Upper lobe of right lung (tissue), 1 donor: ENCODE measurements around the gene PIP5K1A. TPM values are rescaled to one million over a fixed set of nuclear protein-coding genes. Genes with fewer than 3 reads are reported as not detected.

Experiments used
- ATAC-seq: fragments of 200-7000 bp; cut with Tn5 transposase; one replicate; pipeline ENCODE4 v1.9.1; 2020; ENCODE audit warnings: mild to moderate bottlenecking, moderate library complexity
- DNase-seq: peaks from one replicate; pipeline ENCODE4 v3.0.0-alpha.2; 2020
- H3K27ac ChIP-seq: fragments of 200-600 bp; one replicate; pipeline ENCODE4 v1.8.0; 2022
- H3K27me3 ChIP-seq: fragments of 200-600 bp; one replicate; pipeline ENCODE4 v1.8.0; 2022; ENCODE audit warnings: mild to moderate bottlenecking
- H3K36me3 ChIP-seq: fragments of 200-600 bp; one replicate; pipeline ENCODE4 v1.8.0; 2022
- H3K4me1 ChIP-seq: fragments of 200-600 bp; one replicate; pipeline ENCODE4 v1.8.0; 2022
- H3K4me3 ChIP-seq: fragments of 200-600 bp; one replicate; pipeline ENCODE4 v1.8.0; 2022; ENCODE audit warnings: mild to moderate bottlenecking
- H3K9me3 ChIP-seq: fragments of 200-600 bp; one replicate; pipeline ENCODE4 v1.8.0; 2022
- intact Hi-C: fragments of 100-400 bp; cut with DNase I; formaldehyde crosslinking; loops from one replicate; pipeline ENCODE4 v1.11.0; 2022
- total RNA-seq: library from RNA; stranded (reverse); fragmentation: NEBNext Ultra II Directional; extraction: Animal tissue kit (Norgen Biotek cat#: 25700); gene quantifications from one replicate; pipeline ENCODE4 v1.2.1, GENCODE V29; 2021
- TF ChIP-seq, protein P1 (sequence below): fragments of 200-600 bp; IDR thresholded peaks from one replicate; pipeline ENCODE4 v1.8.0; 2022; ENCODE audit warnings: antibody characterized with exemption
- donor health status: DM: no; HTN: yes; CAD: no; lungs with severe emphysema.

Gene PIP5K1A
- total RNA-seq, 1 donor from 2014 or later, result 54.0 TPM

DNA sequence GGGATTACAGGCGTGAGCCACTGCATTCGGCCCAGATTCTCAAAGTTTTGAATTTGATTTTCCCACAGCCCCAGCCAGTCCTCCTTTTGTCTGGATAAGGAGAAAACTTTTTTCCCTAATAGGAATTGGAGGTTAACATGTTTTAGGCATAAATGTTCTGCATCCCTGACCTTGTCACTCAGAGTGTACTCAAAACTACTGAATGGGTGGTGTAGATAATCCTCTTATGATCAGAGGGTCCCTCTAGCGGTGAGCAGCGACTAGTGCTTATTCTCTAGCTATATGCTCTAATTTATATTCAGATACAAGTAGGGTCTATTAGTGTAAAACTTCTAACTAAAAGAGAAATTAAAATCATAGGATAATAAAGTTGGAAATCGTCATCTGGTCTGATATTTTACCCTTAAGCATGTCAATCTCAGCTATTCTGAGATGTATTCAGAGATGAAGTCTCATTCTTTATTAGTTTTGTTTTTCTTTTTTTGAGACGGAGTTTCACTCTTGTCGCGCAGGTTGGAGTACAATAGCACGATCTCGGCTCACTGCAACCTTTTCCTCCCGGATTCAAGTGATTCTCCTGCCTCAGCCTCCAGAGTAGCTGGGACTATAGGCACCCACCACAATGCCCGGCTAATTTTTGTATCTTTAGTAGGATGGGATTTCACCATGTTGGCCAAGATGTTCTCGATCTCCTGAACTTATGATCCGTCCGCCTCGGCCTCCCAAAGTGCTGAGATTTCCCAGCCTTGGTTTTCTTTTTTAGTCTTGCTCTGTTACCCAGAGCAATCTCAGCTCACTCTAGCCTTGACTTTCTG, 53.5 kb downstream of the PIP5K1A start:
- H3K27me3 ChIP-seq, result no peaks in the 10 kb centered on the region
- no peak overlapping the region for H3K4me3 ChIP-seq
- ATAC-seq (peak; percentile 68), DNase-seq (no peak)
- no peak overlapping the region for H3K27ac ChIP-seq
- peaks cover 31% of the 10 kb centered on the region for H3K36me3 ChIP-seq
- intact Hi-C loops, result no loop called here
- H3K9me3 ChIP-seq, result no peaks in the 10 kb centered on the region
- peaks cover 9% of the 10 kb centered on the region for H3K4me1 ChIP-seq
- TF ChIP-seq, protein P1, sequence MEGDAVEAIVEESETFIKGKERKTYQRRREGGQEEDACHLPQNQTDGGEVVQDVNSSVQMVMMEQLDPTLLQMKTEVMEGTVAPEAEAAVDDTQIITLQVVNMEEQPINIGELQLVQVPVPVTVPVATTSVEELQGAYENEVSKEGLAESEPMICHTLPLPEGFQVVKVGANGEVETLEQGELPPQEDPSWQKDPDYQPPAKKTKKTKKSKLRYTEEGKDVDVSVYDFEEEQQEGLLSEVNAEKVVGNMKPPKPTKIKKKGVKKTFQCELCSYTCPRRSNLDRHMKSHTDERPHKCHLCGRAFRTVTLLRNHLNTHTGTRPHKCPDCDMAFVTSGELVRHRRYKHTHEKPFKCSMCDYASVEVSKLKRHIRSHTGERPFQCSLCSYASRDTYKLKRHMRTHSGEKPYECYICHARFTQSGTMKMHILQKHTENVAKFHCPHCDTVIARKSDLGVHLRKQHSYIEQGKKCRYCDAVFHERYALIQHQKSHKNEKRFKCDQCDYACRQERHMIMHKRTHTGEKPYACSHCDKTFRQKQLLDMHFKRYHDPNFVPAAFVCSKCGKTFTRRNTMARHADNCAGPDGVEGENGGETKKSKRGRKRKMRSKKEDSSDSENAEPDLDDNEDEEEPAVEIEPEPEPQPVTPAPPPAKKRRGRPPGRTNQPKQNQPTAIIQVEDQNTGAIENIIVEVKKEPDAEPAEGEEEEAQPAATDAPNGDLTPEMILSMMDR, result peak; percentile 88

DNA sequence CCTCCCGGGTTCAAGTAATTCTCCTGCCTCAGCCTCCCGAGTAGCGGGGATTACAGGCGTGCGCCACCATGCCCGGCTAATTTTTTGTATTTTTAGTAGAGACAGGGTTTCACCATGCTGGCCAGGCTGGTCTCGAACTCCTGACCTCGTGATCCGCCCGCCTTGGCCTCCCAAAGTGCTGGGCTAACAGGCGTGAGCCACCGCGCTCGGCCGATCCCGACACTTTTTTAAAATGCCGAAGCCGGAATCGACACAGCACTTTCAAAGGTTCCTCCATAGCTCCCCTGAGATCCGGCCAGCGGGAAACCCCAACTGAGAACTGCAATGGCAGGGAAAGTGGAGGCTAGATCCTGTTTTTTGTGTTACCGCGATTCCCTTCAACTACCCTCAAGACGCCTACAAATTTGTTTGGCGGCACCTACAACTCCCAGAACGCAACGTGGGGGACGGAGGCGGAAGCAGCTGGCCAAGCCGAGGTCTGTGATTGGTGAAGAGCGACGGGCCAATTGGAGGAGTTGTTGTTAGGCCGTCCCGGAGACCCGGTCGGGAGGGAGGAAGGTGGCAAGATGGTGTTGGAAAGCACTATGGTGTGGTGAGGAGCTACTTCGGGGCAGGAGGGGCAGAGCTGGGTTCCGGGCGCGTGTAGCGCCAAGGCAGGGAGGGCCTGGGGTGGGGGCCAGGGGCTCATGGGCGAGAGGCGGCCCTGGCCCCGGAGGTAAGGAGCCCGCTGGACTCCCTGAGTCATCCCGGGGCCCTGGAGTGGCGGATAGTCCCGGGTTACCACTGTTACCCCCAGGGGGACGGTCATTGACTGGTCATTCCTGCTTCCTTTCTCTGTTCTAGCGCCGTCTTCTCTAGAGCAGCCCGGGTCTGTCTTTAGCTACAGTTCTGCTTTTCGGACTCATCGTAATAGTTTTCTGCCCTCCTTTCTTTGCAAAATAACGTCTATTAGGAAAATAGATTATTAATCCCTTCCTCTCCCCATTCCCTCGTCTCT, 56.2 kb downstream of the PIP5K1A start, which contains the start of gene PSMD4:
Gene PSMD4 (plus strand): TSS at position 518 of the 997 bp plus-strand sequence. CDS start 49 bp downstream, at position 567.
- TF ChIP-seq, protein P1, result no peak
- Histone ChIP-seq H3K27ac (peak within 1 kb of the TSS; percentile 88), H3K4me1 (peaks cover 14% of the 10 kb centered on the region), H3K9me3 (no peaks in the 10 kb centered on the region), H3K36me3 (peaks cover 5% of the 10 kb centered on the region), H3K4me3 (peak within 1 kb of the TSS; percentile 95), H3K27me3 (no peaks in the 10 kb centered on the region)
- intact Hi-C loops, result no loop called here
- DNase-seq (peak; percentile 96), ATAC-seq (peak; percentile 100)

DNA sequence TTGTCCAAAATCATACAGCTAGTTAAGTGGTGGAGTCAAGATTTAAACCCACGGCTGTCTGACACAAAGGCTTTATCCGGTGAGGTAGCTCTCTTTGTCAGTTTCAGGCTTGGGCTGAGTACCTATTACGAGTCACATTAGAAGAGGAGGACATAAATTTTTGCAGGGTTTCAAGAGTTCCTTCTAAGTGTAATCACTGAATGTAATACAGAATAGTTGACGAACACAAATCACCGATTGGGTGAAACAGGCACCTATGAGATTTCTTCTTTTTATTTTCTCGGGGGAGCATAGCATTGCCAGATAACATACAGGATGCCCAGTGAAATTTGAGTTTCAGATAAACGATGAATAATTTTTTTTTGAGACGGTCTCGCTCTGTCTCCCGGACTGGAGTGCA, 57.0 kb downstream of the PIP5K1A start:
- H3K27me3 ChIP-seq, result no peaks in the 10 kb centered on the region
- H3K36me3 ChIP-seq, result no peaks in the 10 kb centered on the region
- intact Hi-C loops, result no loop called here
- TF ChIP-seq, protein P1, result no peak
- peak overlapping the region; percentile 88 for H3K27ac ChIP-seq
- no peak for ATAC-seq
- H3K4me3 ChIP-seq, result peak overlapping the region; percentile 95
- no peak for DNase-seq
- peaks cover 14% of the 10 kb centered on the region for H3K4me1 ChIP-seq
- no peaks in the 10 kb centered on the region for H3K9me3 ChIP-seq

DNA sequence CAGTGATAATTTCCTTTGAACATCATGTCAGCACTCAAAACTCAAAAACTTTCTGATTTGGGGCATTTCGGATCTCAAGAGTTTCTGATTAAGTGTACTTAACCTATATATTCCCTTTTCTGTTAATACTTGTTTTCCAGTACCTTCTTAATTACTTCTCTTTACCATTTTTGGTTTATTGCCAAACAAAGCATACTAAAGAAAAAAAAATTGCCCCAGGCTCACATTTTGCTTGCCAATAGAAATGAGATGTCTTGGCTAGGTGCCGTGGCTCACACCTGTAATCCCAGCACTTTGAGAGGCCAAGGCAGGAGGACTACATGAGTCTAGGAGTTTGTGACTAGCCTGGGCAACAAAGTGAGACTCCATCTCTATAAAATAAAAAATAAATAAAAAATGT, 61.0 kb downstream of the PIP5K1A start:
- TF ChIP-seq, protein P1, result no peak
- H3K27ac ChIP-seq, result no peak overlapping the region
- ATAC-seq (no peak), DNase-seq (no peak)
- no peaks in the 10 kb centered on the region for H3K27me3 ChIP-seq
- H3K4me3 ChIP-seq, result no peak overlapping the region
- H3K9me3 ChIP-seq, result no peaks in the 10 kb centered on the region
- intact Hi-C loops, result no loop called here
- H3K4me1 ChIP-seq, result peaks cover 14% of the 10 kb centered on the region
- H3K36me3 ChIP-seq, result peaks cover 25% of the 10 kb centered on the region

DNA sequence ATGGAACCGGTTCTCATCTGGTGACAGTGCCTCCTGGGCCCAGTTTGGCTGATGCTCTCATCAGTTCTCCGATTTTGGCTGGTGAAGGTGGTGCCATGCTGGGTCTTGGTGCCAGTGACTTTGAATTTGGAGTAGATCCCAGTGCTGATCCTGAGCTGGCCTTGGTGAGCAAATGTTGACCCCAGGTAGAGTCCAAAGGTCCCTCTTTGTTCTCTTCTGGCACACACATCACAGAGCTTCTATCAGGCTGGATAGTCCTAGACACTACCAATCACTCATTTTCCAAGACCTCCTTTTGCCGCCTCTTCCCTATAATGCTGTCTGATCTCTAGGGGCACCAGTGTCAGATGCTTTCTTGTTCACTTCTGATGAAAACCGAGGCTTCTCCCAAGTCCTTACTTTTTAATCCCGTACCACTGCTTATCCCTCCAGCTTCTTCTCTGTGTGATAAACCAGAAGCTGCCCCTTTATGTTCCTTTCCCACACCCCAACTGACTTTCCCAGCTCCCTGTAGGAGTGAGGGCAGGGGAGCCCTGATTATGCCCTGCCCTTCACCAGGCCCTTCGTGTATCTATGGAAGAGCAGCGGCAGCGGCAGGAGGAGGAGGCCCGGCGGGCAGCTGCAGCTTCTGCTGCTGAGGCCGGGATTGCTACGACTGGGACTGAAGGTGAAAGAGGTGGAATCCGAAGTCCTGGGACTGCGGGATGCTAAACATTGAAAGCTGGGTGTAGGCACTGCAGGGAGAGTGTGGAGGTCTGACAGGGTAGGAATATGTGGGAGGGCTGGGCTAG, 67.3 kb downstream of the PIP5K1A start:
- no peak for ATAC-seq
- TF ChIP-seq, protein P1, result no peak

More for the DNA sequence above, 67.3 kb downstream of the PIP5K1A start:
- no peak overlapping the region for H3K27ac ChIP-seq
- no peaks in the 10 kb centered on the region for H3K4me1 ChIP-seq
- intact Hi-C loops, result no loop called here
- peaks cover 68% of the 10 kb centered on the region for H3K36me3 ChIP-seq
- H3K9me3 ChIP-seq, result no peaks in the 10 kb centered on the region
- no peaks in the 10 kb centered on the region for H3K27me3 ChIP-seq
- H3K4me3 ChIP-seq, result no peak overlapping the region
- DNase-seq, result no peak
